Uterus (tissue), 2 donors: ENCODE measurements around the gene RGPD3.
"Not testable (repeated sequence)": the region's sequence is repeated elsewhere in the genome, so short reads cannot be mapped to it uniquely, and the experiment has no call there.

Experiments used
- CTCF ChIP-seq, 4 experiments: fragments of 200-600 bp in 2 of 4; fragments of 450-650 bp in 2 of 4; sonication (generic) in 2 of 4; IDR thresholded peaks; one replicate each; pipeline ENCODE4 v1.5.1; 2016 to 2019; ENCODE audit warnings: antibody characterized with exemption in 4 of 4, mild to moderate bottlenecking in 2 of 4, moderate library complexity in 1 of 4
- POLR2A ChIP-seq, 2 donors: fragments of 450-650 bp; IDR thresholded peaks; one replicate each; pipeline ENCODE4 v1.6.1; 2016; ENCODE audit warnings: antibody characterized with exemption in 2 of 2, mild to moderate bottlenecking in 1 of 2, moderate library complexity in 1 of 2

DNA sequence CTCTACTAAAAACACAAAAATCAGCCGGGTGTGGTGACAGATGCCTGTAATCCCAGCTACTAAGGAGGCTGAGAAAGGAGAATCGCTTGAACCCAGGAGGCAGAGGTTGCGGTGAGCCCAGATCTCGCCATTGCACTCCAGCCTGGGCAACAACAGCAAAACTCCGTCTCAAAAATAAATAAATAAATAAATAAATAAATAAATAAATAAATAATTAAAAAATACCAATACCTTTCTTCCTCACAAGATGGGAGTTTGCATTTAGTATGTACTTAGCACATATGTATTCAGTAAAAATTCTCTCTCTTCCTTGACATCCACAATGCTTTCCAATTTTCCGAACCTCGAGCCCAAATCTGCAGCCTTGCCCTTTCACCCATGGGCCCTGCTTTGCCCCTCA, 32.1 kb upstream of the RGPD3 start:
- not testable (repeated sequence) for TF ChIP-seq POLR2A, CTCF (IDR thresholded peaks at IDR 0.05)
